NCI-H1105 treated with DMSO at 0.1 percent for 48 hours (cell line): ENCODE results near the gene ATP5PD.

Source experiments
- DNase-seq: peaks from one replicate; lab custom pipeline; 2025; lab: John Stamatoyannopoulos, UW

ATP5PD gene

DNA sequence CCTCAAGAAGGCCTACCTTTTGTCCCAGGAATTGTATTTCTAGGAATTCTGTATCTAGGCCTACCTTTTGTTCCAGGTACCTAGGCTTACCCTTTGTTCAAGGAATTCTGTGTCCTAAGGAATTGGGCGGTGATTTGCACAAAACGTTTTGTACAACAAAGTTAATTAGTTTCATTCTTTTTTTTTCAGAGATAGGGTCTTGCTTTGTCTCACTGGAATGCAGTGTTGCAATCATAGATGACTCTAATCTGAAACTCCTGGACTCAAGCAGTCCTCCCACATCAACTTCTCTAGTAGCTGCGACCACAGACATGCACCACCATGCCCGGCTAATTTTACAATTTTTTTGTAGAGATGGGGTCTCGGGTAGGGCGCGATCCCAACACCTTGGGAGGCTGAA is 52.3 kb downstream of the ATP5PD start:
- DNase-seq = no peak

- no peak for DNase-seq
These were observed 54.5 kb downstream of the ATP5PD start for GRCh38 chr17:74992223-74992622.

- DNase-seq = no peak
These were observed 56.1 kb downstream of the ATP5PD start for GRCh38 chr17:74990581-74991105.
